Measurements from ENCODE around the gene GALNT6. TPM values are rescaled to one million over a fixed set of nuclear protein-coding genes. Genes with fewer than 3 reads are reported as not detected.
"Not testable (repeated sequence)": the region's sequence is repeated elsewhere in the genome, so short reads cannot be mapped to it uniquely, and the experiment has no call there.

The GALNT6 gene
- total and polyA plus RNA-seq, 8 donors, result 2.7 to 16.6 (median 9.3) TPM

GRCh38 chr12:51320695-51321320, 70.4 kb downstream of the GALNT6 start:
- no peaks in the 10 kb centered on the region for H3K27me3 ChIP-seq
- ATAC-seq, result no peak
- H3K36me3 ChIP-seq, result no peaks in the 10 kb centered on the region
- H3K27ac ChIP-seq, result no peak overlapping the region
- WGBS, 2 donors, result 41 to 42% methylated on average over 3 of the region's 3 CpGs
- DNase-seq, result no peak
- no peaks in the 10 kb centered on the region for H3K9me3 ChIP-seq
- no peaks in the 10 kb centered on the region for H3K4me1 ChIP-seq
- H3K4me3 ChIP-seq, result no peak overlapping the region
- FAIRE-seq, result no peak
- intact Hi-C loops (cut with DNase I), result no loop called here
- TF ChIP-seq CTCF (IDR thresholded peaks at IDR 0.05), result no peak

GRCh38 chr12:51320311-51320694, 70.9 kb downstream of the GALNT6 start:
- Histone ChIP-seq H3K4me1 (no peaks in the 10 kb centered on the region), H3K4me3 (no peak overlapping the region), H3K36me3 (no peaks in the 10 kb centered on the region), H3K27me3 (no peaks in the 10 kb centered on the region), H3K27ac (no peak overlapping the region), H3K9me3 (no peaks in the 10 kb centered on the region)
- TF ChIP-seq CTCF (IDR thresholded peaks at IDR 0.05), result no peak
- 69 to 80% methylated on average over 4 of the region's 4 CpGs for WGBS, 2 donors
- intact Hi-C loops (cut with DNase I), result no loop called here
- FAIRE-seq (no peak), DNase-seq (no peak), ATAC-seq (no peak)

GRCh38 chr12:51318846-51319599, 72.2 kb downstream of the GALNT6 start:
- no peaks in the 10 kb centered on the region for H3K36me3 ChIP-seq
- no peak for ATAC-seq
- 51 to 56% methylated on average over 3 of the region's 3 CpGs for WGBS, 2 donors
- TF ChIP-seq CTCF (IDR thresholded peaks at IDR 0.05), result no peak
- H3K27me3 ChIP-seq, result no peaks in the 10 kb centered on the region
- H3K9me3 ChIP-seq, result no peaks in the 10 kb centered on the region
- H3K27ac ChIP-seq, result no peak overlapping the region
- H3K4me3 ChIP-seq, result no peak overlapping the region
- no peak for DNase-seq
- H3K4me1 ChIP-seq, result no peaks in the 10 kb centered on the region
- FAIRE-seq, result no peak
- intact Hi-C loops (cut with DNase I), result no loop called here

GRCh38 chr12:51318057-51318806, 73.0 kb downstream of the GALNT6 start:
- H3K4me3 ChIP-seq; H3K9me3 ChIP-seq; H3K4me1 ChIP-seq; H3K27ac ChIP-seq; intact Hi-C loops (cut with DNase I); FAIRE-seq; H3K27me3 ChIP-seq; DNase-seq; ATAC-seq; H3K36me3 ChIP-seq: not testable (repeated sequence)
- WGBS, 2 donors, result 89 to 91% methylated on average over 8 of the region's 8 CpGs

- ATAC-seq, result no peak
- no peak for FAIRE-seq
- TF ChIP-seq CTCF (IDR thresholded peaks at IDR 0.05), result no peak
- intact Hi-C loops (cut with DNase I), result no loop called here
- H3K9me3 ChIP-seq, result no peaks in the 10 kb centered on the region
- no peaks in the 10 kb centered on the region for H3K4me1 ChIP-seq
- H3K4me3 ChIP-seq, result no peak overlapping the region
- no peaks in the 10 kb centered on the region for H3K36me3 ChIP-seq
- 72 to 87% methylated on average over 1 of the region's 1 CpG for WGBS, 2 donors
- no peaks in the 10 kb centered on the region for H3K27me3 ChIP-seq
- DNase-seq, result no peak
- H3K27ac ChIP-seq, result no peak overlapping the region
Observed at GRCh38 chr12:51311389-51311788, 79.8 kb downstream of the GALNT6 start.

Measured in pancreas (tissue), 10 donors.